ENCODE data around the gene ZNF277.

Gene ZNF277

DNA sequence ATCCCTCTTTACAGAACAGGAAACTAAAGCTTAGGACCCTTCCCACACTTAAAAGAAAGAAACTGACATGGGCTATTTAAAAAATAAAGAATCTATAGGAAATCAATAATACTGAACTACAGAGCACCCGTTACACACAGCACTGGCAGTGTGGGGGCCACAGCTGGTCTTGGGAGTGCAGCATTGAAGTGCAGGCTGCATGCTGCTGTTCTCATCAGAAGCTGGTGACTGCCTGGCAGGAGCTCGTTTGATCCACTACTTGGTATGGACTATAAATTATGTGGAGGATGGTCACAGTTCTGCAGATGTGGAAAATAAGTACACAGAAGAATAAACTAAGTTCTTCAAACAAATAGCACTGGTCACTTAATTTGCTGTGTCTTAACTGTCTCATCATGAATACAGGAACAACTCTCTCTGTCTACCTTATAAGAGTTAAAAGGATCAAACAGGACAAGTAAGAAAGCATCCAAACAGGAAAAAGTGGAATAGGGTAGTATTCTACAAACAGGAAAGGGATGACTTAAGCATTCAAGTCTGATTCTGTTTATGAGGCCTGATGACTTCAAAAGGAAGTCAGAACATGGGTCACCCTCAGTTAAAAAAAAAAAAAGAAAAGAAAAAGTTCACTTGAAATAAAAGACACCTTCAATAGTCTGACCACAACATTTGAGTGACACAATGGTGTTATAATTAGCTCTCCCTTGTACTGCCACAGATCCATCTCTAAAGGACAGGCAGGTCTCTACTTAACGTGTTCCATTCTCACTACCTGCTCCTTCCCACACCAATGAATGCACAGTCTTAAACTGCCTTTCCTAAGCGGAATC lies 21.3 kb upstream of the ZNF277 start:
- no peak for DNase-seq

DNA sequence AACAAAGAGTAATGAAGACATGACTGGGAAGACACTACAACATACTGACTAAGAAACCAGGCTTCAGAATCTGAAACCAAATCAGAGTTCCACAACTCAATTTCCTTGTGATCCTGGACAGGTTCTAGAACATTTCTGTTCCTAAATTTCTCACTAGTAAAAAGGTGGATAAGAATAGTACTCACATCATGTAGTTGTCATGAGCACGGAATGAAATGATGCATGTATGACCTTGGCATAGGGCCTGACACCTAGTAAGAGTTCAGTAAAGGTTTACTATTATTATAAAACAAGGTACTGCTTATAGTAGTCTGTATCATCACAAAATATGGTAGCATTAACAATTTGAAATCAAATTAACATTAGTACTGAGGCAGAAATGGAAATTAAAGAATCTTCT lies 20.2 kb upstream of the ZNF277 start:
- DNase-seq, result no peak

DNA sequence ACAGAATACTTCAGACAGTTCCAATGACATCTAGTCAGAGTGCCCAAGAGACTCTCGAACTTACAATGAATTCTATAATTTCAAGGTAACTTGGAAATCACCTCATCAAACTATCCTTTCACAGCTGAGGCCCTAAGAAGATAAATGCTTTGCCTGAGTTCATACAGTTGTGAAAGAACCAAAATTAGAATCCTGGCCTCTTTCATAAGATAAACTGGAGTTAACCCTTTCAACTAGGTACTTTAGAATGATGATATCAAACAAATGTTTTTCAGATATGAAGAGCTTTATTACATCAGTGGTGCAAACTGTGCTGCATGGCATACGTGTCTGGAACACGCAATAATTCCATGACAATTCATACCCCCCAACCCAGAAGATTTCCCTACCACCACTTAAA lies 18.2 kb upstream of the ZNF277 start:
- no peak for DNase-seq

DNA sequence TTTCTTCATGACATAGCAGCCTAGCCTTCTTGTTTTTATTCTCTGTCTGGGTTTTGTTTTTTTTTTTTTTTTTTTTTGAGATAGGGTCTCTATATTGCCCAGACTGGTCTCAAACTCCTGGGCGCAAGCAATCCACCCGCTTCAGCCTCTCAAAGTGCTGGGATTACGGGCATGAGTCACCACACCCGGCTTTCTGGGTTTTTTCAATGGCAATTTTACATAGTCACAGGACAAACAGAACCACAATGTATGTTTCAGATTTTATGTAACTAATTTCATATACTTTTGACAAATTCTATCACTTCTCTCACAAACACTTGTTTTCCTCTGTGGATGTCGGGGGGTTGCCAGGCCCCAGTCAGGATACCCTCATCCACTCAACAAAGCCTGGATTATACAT lies 16.8 kb upstream of the ZNF277 start:
- DNase-seq, result no peak

DNA sequence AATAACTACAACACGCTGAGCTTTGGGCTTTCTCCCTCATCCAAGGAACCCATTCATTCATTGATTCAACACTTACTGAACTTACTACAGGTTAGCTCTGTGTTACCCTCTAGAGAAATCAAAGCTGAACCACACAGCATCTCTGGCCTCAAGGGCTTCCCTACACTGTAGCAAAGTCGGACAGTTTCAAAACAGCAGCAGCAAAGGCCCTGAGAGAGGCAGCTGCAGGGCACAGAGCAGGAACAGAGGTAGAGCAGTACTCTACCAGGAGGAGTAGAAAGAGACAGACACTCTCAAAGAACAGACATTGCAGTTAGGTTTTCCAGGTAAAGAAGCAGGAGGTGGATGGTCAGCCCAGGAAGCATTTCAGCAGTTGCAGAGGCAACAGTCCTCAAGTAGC lies 16.4 kb upstream of the ZNF277 start:
- no peak for DNase-seq

DNA sequence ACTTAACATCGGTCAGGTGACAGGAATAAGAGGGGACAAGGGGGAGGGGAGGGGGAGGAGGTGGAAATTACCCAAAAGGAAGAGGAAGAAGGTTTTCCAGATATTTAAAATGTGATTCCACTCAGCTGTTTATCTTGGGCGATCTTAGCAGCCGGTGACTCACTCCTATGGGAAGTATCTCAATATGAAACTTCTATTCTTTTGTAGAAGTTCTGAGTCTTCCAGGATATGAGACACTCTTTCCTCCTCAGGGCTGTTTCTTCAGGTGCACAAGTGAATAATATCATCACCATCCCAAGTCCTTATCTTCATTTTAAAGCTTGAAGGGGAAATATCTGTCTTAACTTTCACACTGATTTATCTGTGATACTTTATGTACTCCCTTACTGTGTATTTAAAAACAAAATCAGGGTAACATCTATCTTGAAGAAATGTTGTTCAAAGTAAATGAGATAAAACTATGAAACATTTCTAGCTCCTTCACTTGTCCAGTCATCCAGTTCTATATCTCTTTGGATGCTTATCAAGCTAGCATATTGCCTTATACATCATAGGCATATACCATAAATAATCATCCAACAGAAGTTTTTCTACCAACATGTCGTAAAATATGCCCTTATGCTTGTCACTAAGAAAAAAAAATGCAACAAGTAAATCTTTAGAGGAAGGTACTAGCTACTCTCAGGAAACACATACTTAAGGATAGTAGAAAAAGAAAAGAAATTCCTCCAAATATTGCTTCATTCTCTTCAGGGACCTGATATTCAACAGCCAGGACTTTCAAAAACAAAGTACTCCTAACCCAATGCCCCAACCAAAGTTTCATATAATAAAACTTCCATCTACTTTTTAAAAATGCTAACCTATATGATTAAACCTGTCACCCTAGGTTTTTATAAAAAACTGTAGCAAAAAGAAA lies 14.0 kb upstream of the ZNF277 start:
- peak; percentile 48 to 57 for DNase-seq

DNA sequence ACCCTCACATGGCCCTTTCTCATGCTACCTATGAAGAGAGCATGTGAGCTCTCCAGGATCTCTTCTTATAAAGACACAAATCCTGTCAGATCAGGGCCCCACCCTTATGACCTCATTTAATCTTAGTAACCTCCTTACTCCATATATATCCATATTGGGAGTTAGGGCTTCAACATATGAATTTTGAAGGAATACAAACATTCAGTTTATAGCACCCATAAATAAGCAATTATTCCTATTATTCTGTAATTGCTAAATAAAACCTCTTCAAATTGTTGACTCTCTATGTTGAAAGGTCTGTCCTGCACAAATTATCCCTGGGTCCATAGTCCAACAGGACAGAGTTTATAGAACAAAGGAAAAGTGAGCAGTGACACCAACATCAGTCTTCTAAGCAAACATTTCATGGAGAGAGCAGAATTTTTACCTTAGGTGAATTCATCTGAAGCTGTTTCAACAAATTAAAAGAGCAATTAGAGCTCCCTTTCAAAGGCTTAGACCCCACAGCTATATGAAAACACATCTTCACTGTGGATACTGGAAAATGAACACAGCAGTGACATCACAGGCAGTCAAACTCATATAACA lies 12.5 kb upstream of the ZNF277 start:
- no peak for DNase-seq

DNA sequence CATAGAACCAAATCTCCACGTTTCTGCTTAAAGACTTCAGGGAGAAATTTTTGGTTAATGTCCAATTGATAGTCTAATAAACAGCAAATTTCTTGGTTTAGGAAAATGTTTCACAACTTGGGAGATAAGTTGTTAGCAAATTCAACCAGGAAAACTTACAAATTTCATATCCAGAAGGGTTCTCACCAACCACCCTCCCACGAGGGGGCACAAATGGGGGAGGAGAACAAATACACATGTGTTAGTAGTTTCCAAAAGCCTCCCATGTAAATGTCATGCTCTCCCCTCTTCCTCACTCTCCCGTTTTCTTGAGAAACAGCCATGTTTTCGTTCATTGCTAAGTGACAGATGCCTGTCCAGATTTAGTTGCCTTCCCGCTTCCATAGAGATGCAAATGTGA lies 10.8 kb upstream of the ZNF277 start:
- DNase-seq, result no peak

DNA sequence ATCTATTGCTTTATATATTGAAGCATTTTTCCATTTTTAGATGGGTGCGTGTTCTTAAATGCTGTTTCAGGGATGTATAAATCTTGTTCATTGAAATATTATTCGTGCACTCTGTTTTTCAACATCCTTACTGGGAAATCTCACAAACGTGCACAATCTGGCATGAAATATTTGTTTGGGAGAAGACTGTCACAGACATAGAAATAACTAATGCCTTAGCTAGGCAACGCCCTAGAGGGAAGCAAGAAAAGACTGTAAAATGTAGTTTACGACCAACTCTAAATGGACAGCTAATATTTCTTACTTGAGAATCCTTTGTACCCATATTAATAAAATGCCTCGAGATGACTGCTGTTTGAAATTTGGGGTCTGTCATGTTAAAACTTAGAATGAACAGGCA lies 9.2 kb upstream of the ZNF277 start:
- no peak for DNase-seq

DNA sequence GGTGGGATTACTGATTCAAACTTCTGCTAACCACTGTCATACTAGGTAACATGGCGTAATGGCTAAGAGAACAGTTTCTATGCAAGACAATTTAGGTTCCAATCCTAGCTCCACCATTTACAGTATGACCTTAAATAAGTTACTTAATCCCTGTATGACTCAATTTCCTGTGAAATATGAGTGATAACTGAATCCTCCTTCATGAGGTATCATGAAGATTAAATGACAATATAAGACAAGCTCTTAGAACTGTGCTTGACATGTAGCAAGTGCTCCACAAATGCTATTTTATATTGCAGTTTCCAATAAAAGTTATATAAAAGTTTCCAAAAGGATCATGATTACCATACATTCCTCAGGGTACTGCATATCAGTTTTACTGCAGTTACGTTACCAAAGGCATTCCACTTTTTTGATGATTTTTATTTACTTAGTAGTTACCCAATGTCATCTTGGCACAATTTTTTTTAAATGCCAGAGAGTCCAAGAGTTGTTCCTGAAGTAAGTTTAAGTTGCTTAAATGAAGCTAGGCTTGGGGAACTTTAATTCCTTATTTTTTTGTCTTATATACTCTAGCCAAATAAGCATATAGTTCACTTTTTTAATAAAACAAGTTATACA lies 7.3 kb upstream of the ZNF277 start:
- DNase-seq, result peak; percentile 52 to 55

DNA sequence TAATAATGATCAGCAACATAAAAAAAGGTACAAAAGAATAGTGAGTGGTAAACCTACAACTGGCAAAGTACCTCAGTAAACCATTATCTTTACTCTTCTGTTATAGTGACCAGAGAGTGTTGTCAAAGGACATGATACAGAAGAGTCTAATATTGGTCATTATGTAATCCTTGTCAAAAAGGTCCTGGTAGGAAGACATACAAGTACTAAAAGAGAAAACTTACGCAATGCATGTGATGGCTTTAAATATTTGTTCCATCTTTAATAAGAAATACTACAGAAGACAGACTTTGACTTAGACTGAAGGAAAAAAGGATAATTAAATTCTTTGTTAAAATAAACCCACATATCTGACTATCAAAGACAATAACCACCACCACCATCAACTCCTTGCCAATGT lies 6.8 kb upstream of the ZNF277 start:
- DNase-seq, result no peak

DNA sequence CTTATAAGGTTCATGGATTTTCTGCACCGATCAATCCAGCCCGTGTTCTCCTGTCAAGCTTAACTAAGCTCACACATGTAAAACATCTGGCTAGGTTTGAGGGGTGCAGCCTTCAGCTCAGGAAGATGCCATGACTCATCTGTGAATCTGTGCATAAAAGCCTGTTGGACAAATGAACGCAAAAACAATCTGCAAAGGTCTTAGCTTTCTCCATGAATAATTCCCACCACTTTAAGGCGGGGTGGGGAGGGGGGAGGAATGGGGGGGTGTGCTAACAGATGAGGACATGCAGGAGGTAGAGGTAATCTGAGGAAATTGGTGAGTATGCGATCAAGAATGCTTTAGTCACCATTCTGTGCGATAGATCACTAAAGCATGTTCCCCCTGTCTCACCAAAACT lies 5.1 kb upstream of the ZNF277 start:
- no peak for DNase-seq

DNA sequence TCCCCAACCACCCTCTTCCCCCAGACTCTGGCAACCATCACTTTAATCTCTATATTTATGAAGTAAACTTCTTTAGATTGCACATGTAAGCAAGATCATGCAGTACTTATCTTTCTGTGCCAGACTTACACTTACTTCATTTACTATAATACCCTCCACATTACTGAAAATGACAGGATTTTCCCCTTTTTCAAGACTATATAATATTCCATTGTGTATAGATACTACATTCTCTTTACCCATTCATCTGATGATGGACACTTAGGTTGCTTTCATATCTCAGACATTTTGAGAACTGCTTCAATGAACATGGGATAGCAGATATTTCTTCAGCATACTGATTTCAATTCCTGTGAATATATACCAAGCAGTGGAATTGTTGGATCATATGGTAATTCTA lies 4.7 kb upstream of the ZNF277 start:
- DNase-seq, result no peak

DNA sequence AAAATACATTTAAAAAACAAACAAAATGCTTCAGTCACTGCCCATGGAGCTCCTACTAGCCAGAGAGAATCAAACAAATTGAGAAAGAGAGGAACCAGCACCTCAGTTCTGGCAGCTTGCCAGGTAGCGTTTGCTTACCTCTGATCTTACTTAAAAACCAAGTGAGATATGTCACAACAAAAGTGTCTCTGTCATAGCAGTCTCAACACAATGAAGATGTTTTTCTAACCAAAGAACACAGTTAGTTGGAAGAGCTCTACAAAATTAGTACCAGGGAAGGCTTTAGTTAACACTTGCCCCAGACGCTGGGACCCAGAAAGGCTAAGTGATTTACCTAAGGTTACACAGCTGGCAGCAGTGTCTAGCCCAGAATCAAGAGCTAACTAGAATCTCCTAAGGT lies 3.7 kb upstream of the ZNF277 start:
- DNase-seq, result peak; percentile 44 to 52

DNA sequence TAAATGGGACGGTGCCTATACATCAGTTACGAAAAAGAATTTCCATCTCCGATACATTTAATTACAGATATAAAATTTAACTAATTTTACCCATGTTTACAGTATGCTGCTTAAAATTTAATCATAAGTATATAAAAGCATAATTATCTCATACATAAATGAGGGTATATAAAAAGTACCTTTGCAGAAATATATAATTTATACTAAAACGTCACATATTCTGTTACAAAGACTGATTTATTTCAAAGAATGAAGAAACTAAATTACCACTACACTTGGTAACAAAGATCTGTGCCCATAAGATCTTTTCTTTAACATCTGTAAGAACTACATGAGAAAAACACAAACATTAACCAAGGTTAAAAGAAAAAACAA lies 3.1 kb upstream of the ZNF277 start:
- no peak for DNase-seq

DNA sequence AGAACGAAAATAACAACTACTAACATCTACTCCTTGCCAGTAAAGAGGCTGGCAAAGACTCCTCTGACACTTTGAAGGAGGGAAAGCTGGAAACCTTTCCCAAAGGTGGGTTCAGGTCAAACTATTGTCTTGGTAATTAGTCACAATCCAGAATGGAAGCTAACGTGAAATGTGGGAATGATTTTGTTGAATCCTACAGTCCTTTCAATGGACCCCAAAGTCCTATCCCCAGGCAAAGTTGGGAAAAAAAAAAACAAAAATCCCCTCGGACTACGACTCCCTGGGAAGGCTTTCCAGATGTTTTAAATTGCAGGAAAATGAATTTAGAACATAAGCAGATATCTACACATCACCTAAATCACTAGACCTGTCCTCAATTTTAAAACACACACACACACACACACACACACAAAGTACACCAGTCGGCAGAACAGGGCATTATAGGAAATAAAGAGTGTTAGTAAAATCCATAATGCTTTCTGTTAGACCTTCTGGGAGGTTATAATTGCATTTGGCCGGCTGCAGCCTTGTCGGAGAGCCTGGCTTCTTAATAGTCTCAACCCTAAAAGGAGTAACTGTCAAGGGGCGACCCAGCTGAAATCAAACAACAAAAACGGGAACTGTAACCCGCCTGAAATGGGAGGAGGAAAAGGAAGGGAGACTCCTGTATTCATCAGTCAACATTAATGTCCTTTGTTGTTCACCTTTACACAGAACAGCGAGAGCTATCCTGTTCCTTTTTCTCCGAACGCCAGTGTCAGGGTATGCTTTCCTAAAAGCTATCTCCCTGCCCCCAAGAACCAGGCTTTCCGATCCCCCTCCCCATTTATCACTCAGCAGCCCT lies 1.8 kb upstream of the ZNF277 start:
- DNase-seq, result peak; percentile 63 to 65

DNA sequence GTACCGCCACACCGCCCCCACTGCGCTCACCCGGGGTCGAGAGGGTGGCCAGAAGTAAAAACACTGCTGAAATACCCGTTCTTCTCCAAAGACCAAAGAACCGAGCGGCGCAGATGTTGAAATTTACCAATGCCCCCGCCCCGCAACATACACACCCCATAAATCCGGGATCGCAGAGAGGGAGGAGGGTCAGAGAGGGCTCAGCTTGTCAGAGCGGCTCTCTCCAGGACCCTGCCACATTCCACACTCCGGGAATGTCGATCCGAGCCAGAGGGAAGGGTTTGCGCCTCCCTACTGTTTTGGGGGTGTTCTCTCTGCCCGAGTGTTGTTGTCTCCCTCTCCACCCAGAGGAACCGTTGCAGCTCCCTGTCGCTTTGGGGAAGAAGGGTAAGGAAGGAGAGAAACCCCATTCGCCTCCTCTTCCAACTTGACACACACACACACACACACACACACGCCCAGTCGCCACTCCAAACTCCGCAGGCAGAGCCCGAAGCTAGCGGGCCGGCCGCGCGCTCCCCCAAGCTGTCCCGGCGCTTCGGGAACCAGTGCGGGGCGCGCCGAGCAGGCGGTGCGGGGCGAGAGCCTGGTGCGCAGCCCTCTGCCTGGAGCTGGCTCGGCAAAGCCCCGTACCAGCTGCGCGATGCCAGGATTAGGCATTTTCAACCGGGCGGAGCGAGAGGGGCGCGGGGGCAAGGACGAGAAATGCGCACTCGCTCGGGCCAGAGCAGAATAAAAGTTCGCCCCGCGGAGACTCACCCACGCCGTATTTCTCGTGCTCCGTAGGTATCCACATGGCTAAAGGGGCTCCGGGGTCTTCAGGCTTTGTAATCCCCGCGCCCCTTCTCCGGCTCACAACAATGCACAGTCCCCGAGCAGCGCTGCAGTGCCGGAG lies 905 bp upstream of the ZNF277 start:
- peak; percentile 70 to 71 for DNase-seq

DNA sequence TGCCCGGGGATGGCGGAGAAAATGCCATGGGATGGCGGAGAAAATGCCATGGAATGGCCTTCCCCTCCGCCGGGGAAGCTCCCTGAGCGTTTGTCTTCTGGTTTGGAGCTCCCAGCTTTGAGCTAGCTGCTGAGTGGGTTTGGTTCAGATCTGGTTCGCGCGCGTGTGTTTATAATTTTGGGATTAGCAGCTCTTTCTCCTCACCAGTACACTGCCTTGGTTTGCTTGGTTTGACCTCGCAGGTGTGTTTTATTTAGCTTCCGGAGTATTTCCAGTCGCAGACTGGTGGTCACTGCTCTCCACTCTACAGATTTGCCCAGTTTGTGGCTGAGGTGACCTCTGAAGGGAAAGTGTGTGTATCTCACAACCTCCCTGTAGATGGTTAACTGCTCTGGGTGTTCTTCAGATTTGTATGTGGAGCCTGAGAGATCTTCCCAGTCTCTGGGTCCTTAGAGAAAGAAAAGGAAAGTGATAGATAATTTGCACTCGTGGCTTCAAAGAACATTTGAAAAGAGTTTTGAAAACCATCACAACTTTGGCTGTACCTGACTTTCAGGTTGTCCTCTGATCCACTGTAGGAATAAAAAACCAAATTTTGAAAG lies 597 bp downstream of the ZNF277 start:
- DNase-seq, result no peak

DNA sequence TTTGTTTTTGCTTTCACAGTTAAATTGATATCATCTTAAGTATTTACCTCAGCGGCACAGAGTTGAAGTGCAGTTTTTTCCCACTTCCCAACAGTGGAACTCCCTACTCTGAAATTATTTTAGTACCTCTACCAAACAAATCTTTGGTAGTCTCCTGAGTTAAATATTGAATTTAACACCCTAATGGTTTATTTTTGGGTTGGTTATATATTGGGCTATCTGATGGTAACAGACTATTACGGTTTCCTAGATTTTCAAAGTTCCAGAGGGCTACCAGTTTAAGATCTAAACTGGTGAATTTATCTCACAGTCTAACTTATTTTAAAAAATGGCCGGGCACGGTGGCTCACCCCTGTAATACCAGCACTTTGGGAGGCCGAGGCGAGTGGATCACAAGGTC lies 1.3 kb downstream of the ZNF277 start:
- DNase-seq, result no peak

DNA sequence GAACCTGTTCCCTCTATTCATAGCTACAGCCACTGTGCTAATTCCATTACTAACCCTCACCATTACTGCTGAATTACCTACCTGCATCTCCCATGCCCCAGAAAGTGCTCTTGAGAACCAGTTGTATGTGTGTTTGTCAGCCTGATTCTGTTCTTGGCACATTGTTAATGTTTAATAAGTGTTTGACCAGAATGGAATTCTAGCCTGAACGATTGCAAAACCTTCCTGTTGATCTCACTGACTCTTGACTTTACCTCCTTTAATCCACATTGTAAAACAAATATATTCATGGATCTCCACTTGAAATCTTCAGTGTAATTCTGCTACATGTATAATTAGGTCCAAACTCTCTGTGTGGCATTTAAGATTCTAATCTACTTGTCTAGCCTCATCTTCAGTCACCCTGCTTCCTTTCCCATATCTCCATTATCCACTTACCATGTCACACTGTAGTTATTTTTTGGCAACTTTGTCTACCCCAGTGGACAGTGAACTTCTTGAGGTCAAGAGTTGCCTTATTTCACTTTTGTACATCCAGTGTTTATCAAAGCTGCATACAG lies 4.9 kb downstream of the ZNF277 start:
- no peak for DNase-seq

DNA sequence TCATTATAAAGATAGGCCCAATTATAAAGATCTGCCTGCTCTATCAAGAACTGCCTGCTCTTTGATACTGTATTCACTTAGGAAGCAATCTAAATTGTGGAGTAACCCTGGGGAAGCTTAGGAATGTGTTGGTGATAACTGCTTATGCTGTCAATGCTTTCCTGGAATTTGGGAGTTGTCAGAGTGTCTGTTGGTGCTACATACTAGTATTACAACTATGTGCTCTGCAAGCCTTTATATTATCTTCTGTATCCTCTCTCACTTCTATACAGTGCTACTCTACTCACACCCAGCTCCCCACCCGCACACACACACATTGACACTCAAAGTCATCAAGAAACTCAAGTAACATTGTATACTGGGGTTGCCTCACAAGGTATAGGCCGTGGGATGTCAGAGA lies 6.1 kb downstream of the ZNF277 start:
- no peak for DNase-seq

Measured in inflammatory macrophage treated with lipopolysaccharide for 1 hour (primary cell).